Measurements from ENCODE around the gene MAD2L2. TPM values are rescaled to one million over a fixed set of nuclear protein-coding genes. Genes with fewer than 3 reads are reported as not detected.

MAD2L2 gene
- total RNA-seq, 1 donor from 2014 or later: 15.8 TPM

- no peak for ATAC-seq
These were observed 23.9 kb upstream of the MAD2L2 start for GRCh38 chr1:11704691-11705475.

GRCh38 chr1:11704194-11704529 is 23.2 kb upstream of the MAD2L2 start:
- no peak for ATAC-seq

GRCh38 chr1:11703357-11704193 is 22.6 kb upstream of the MAD2L2 start:
- no peak for ATAC-seq

DNA sequence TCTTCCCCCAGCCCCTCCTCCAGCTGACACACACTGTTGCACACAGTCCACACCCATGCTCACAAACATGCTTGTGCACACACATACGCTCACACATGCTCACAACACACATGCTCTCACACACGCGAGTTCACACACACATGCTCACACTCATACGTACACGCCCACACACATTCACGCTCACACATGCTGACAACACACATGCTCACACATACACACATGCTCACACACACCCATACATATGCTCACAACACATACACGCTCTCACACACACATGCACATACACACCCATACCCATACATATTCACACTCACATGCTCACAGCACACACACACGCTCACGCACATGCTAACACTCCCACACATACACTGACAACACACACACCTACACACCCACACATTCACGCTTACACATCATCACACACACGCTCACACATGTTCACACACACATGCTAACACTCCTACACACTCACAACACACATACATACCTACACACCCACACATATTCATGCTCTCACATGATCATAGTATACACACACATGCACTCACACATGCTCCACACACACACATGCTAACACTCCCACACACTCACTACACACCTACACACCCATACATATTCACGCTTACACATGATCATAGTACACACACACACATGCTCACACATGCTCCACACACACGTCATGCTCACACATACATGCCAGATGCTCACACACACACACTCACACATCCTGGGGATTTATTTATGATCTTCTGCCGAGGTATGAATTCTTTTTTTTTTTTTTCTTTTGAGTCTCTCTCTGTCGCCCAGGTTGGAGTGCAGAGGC is 21.2 kb upstream of the MAD2L2 start:
- ATAC-seq: no peak

- ATAC-seq: no peak
These were observed 20.6 kb upstream of the MAD2L2 start for GRCh38 chr1:11701551-11701961.

DNA sequence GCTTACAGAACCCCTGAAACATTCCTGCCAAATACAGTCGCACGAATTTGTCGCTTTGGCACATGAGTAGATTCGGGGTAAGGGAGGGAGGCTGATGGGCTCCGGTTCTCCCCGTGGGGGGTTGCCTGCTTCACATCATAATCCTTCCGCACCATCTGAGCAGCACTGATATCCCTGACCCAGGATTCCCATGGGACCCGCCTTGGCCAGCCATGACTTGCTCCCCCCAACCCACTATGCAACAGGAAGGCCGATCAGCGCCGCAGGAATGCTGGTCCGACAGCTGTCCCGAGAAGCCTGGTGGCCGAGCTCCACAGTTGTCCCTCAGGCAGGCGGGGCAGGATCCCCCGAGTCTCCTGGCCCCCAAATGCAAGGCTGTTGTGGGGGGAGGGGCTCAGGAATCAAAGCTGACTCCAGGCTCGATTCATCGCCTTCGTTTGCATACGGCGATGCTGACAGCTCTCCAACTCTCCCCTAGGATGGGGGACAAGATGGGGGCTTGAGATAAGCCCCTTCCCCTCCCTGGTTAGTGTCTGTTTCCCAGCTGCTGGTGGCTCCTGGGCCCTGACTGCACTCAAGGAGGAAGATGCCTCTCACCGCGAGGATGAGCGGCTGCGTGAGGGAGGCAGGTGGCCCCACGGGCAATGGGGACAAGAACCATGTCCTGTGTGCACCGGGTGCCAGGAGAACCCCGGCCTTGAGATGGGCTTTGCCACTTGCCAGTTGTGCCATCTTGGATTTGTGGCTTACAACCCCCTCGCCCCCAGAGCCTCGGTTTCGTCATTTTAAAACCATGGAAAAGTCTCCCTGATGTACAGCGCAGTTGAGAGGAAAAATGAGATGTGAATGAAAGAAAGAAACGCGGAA is 19.9 kb upstream of the MAD2L2 start:
- no peak for ATAC-seq

GRCh38 chr1:11697893-11698210 is 16.9 kb upstream of the MAD2L2 start:
- no peak for ATAC-seq

DNA sequence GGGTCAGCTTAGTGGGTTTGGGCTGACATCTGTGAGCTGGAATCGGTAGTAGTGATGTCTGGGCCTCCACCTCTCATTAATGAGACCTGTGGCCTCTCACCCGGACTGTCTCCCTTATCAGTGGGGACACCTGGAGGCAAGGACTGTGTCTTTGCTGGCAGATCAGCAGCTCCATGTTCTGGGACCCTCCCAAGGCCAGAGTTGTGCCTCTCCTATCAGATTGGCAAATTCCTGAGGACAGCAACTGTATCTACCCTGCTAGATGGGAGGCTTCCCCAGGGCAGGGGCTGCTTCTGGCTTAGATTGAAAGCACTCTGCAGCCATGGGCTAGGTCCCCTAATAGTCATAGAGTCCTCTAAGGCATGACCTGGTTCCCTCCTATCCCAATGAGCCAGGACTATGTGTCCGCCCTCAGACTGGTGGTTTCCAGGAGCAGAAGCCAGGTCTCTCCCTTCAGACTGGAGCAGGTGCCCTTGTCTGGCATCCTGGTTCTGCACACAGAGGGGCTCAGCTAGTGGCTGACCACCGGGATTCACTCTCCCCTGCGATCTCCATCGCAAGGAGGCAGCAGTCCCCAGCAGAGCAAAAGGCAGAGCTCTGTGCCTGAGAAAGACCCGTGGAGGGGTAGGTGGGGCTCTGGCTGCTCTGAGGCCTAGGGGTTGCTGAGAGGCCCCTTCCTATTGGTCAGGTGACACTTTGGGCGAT is 16.4 kb upstream of the MAD2L2 start:
- ATAC-seq: no peak

DNA sequence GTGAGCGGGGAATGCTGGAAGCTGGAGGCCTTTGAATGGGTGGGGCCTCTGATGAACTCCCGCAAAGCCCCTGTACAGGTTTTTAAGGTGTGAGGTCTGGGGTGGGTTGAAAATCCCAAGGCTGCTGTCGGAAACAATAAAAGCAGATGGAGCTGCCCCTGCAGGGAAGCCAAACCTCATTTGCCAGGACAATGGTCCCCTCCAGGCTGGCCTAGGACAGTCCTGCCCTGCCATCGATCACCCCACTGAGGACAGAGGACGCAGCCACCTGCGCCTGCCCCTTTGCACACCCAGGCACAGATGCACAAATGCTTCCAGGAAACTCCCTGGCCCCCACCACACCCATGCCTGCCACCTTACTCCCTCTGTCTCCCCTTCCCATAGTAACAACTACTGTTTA is 14.9 kb upstream of the MAD2L2 start:
- no peak for ATAC-seq

- no peak for ATAC-seq
These were observed 13.0 kb upstream of the MAD2L2 start for GRCh38 chr1:11693917-11694316.

- peak; percentile 57 for ATAC-seq
These were observed 12.2 kb upstream of the MAD2L2 start for GRCh38 chr1:11693024-11693590.

GRCh38 chr1:11691928-11692711 is 11.2 kb upstream of the MAD2L2 start:
- no peak for ATAC-seq

GRCh38 chr1:11691302-11691914 is 10.5 kb upstream of the MAD2L2 start, which contains the start of gene DRAXIN:
Gene DRAXIN, plus strand, starts transcription at chr1:11691710. Its CDS starts 14,549 bp downstream, at chr1:11706259.
- peak; percentile 38 for ATAC-seq

DNA sequence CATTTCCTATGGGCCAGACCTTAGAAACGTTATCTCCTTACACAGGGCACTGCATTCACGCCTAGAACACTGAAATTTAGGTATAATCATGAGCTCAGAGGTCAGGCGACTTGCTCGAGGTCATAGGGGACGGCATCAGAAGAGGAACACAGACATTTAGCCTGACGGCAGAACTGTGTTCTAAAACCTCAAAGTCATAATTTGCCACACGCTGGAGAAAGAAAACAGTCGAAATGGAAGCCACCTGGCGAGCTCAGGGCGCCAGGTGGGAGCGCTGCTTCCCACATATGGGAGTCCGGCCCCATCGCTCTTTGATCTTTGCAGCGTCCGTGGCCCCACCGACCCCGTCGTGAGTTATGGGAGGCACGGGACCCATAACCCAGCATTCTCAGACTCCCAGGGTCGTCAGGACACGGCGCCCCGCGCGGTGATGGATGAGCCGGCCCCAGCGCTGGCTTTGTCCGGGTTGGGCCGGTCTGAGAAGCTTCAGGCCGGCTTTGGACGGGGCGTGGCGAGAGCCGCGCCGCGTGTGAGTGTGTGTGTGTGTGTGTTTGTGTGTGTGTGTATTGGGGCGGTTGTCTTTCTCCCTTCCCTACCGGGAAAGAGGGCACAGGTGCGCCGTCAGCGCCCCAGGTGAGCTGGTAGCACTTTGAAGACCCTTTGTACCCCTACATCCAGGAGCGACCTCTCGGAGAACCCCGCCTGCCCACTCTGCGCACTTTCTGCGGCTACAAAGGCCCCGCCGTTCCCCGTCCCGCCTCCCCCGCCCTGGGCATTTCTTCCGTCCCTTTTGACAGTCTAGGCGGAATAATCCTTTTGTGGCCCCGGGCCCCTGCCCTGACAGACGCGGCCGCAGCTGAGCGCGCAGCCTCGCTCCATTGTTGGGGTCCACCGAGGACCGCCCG is 9.7 kb upstream of the MAD2L2 start:
- peak; percentile 26 for ATAC-seq

DNA sequence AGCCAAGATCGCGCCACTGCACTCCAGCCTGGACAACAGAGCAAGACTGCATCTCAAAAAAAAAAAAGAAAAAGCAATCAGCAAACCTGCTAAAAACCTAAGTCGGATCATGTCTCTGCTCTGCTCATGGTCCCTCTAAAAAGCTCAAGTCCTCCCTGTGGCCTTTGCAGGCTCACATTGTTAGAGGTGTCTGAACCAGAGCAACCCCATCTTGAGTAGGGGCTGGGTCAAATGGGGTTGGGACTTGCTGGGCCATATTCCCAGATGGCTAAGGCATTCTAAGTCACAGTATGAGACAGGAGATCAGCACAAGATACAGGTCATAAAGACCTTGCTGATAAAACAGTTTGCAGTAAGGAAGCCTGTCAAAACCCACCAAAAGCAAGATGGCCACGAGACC is 7.6 kb upstream of the MAD2L2 start:
- ATAC-seq: no peak

DNA sequence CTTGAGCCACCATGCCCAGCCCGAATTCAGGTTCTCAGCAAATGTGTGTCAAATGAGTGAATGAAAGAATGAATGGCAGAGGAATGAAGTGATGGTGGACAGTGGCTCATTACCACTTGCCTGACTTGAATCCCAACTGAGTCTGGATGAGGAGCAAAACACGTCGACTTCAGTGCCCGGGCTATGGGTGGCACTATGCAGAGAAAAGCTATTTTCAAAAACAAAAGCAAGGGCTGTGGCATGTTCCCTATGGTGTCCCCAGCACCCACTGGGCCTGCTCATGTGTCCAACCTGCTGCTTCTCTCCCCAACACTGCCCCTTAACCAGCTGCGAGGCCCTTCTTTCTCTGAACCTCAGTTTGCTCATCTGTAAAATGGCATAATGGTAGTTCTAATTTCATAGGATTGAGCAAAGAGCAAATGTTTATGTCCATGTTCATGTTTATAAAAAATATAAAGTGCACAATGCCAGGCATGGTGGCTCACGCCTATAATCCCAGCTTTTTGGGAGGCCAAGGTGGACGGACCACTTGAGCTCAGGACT is 4.3 kb upstream of the MAD2L2 start:
- no peak for ATAC-seq

DNA sequence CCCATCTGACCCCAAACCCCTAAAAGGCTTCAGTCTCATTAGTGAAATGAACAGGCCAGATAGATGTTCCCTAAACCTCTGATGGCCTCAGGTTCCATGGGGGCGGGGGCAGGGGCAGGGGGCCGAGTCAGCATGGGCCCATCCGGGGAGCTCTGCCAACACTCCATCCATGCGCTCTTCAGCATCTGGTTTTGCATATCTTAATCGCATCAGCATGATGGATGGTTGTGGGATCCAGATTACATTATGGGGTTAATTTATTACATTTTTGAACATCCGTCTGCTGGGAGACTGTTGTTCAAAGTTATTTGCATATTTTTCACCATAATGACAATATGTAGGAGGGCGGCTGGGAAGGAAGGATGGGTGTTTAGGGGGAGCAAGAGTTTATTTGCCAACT is 3.1 kb upstream of the MAD2L2 start:
- ATAC-seq: no peak

GRCh38 chr1:11682799-11683198 is 1.9 kb upstream of the MAD2L2 start:
- no peak for ATAC-seq

All from esophagus mucosa (tissue), 1 donor.